GM12878 (cell line): ENCODE data around the gene CNNM4. TPM values are rescaled to one million over a fixed set of nuclear protein-coding genes. Genes with fewer than 3 reads are reported as not detected.

Source experiments
- BACH1 ChIP-seq: fragments of 450-650 bp; IDR thresholded peaks from 2 replicates; pipeline ENCODE4 v1.6.1; 2017; ENCODE audit warnings: mild to moderate bottlenecking, borderline replicate concordance
- BCLAF1 ChIP-seq: fragments of 450-650 bp; IDR thresholded peaks from 2 replicates; pipeline ENCODE4 v1.6.1; 2017; ENCODE audit warnings: antibody characterized with exemption, mild to moderate bottlenecking, moderate library complexity
- CHD1 ChIP-seq: IDR thresholded peaks from 2 replicates; pipeline ENCODE4 v1.6.1; 2012; ENCODE audit warnings: low read depth, low read length, improper control_type of control experiment
- EED ChIP-seq: sonication (generic); IDR thresholded peaks from 2 replicates; pipeline ENCODE4 v1.6.1; 2016; ENCODE audit warnings: antibody characterized with exemption, low read depth
- FOS ChIP-seq: IDR thresholded peaks from 3 replicates; pipeline ENCODE4 v1.6.1; 2011; ENCODE audit warnings: borderline replicate concordance; ENCODE audit not compliant: insufficient read length; ENCODE audit errors: extremely low read depth
- HDAC6 ChIP-seq: fragments of 200-600 bp; sonication (generic); IDR thresholded peaks from one replicate; pipeline ENCODE4 v1.8.0; 2017; ENCODE audit warnings: antibody characterized with exemption; ENCODE audit not compliant: unreplicated experiment
- IKZF1 ChIP-seq: fragments of 450-650 bp; conservative IDR thresholded peaks from 2 replicates; pipeline ENCODE4 v1.6.1; 2017; ENCODE audit warnings: antibody characterized with exemption, mild to moderate bottlenecking
- NKRF ChIP-seq: fragments of 450-650 bp; conservative IDR thresholded peaks from 2 replicates; pipeline ENCODE4 v1.6.1; 2017; ENCODE audit warnings: mild to moderate bottlenecking, moderate library complexity
- ZSCAN29 ChIP-seq: fragments of 450-650 bp; IDR thresholded peaks from 2 replicates; pipeline ENCODE4 v1.6.1; 2017; ENCODE audit warnings: mild to moderate bottlenecking, moderate library complexity
- polyA plus RNA-seq, 11 experiments: library from polyadenylated mRNA; depleted of rRNA in 4 of 11; unstranded in 6 of 11; stranded (reverse) in 5 of 11; fragments of >200 nt; fragmentation: Nextera tagmentation in 4 of 11; fragmentation: Illumina TruSeq in 1 of 11; extraction: Ambion mirVana in 4 of 11; extraction: Trizol in 1 of 11; gene quantifications; 1 replicate in 1 of 11; 2 replicates in 10 of 11; pipeline versions ENCODE4 v1.2.1 to v1.2.3, GENCODE V29; 2011 to 2016; ENCODE audit warnings: inconsistent platforms in 2 of 11, missing spikeins in 2 of 11, low read depth in 1 of 11
- total RNA-seq, 4 experiments: library from RNA; depleted of rRNA in 3 of 4; stranded (reverse); fragments of >200 nt in 3 of 4; fragmentation: Illumina TruSeq in 1 of 4; extraction: Trizol in 1 of 4; gene quantifications; 2 replicates each; pipeline versions ENCODE4 v1.2.1 to v1.2.3, GENCODE V29; 2013 to 2021

Gene CNNM4
- total and polyA plus RNA-seq, 10 of the 15 experiments (the other 5 are each of a cell fraction or from before 2014, with no cell fraction given) = 2.4 to 13.8 (median 8.1) TPM

GRCh38 chr2:96760986-96761832, 507 bp downstream of the CNNM4 start (continued):
- TF ChIP-seq BCLAF1 (0 out of 2 replicates have a peak, but pooled peaks have one; percentile 40), ZSCAN29 (0 out of 2 replicates have a peak, but pooled peaks have one; percentile 39), BACH1 (peak; percentile 76), HDAC6 (no peak), NKRF (peak; percentile 72), FOS (no peak), EED (no peak), CHD1 (no peak), IKZF1 (peak; percentile 55; the same call in 1 of the 2 replicates)
